B cell (primary cell): Measurements from ENCODE around the gene CYTH4.

Experiments
- EZH2 ChIP-seq: IDR thresholded peaks from 2 replicates; pipeline ENCODE4 v1.6.1; 2012; ENCODE audit warnings: borderline replicate concordance, low read depth, mild to moderate bottlenecking, moderate library complexity, low read length; ENCODE audit not compliant: insufficient read depth, poor library complexity, severe bottlenecking
- TF ChIP-seq, protein P1 (sequence below): fragments of 200-600 bp; IDR thresholded peaks from one replicate; pipeline ENCODE4 v1.8.0; 2022; ENCODE audit warnings: antibody characterized with exemption, mild to moderate bottlenecking

DNA sequence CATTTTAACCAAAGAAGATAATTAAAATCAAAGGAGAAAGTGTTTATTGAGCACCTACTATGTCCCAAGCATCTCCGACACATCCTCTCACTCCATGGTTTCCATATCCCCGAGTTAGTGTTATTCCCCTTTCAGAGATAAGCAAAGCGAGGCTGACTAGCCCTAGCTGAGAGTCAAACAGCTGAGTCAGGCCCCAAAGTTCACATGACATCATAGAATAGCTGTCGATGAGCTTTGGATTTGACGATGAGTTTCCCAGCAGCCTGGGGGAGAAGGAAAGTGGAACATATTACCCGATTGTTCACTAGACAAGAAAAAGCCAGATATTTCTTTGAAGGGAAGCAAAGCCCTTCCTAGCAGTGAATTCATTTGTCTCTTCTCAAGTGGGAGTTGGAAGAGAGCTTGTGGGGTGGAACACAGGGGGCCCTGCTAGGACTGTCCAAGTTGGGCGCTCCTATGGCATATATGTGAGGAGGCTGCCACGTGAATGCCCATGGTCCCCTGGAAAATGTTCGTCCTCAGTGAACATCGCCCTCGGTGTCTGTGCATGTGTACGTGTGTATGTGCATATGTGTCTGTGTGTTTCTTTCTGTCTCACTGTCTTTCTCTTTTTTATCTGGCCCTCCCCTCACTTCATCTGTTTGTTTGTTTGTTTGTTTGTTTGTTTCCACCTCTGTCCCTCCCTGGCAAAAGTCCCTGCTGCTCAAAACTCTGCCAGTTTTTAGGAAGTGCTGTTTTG, 493 bp upstream of the CYTH4 start:
- TF ChIP-seq, protein P1, sequence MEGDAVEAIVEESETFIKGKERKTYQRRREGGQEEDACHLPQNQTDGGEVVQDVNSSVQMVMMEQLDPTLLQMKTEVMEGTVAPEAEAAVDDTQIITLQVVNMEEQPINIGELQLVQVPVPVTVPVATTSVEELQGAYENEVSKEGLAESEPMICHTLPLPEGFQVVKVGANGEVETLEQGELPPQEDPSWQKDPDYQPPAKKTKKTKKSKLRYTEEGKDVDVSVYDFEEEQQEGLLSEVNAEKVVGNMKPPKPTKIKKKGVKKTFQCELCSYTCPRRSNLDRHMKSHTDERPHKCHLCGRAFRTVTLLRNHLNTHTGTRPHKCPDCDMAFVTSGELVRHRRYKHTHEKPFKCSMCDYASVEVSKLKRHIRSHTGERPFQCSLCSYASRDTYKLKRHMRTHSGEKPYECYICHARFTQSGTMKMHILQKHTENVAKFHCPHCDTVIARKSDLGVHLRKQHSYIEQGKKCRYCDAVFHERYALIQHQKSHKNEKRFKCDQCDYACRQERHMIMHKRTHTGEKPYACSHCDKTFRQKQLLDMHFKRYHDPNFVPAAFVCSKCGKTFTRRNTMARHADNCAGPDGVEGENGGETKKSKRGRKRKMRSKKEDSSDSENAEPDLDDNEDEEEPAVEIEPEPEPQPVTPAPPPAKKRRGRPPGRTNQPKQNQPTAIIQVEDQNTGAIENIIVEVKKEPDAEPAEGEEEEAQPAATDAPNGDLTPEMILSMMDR = no peak
- TF ChIP-seq EZH2 = no peak
